Measurements from ENCODE around the gene PRKN.

Gene PRKN

GRCh38 chr6:162014069-162014811 is 713.3 kb downstream of the PRKN start:
- no peak for DNase-seq

GRCh38 chr6:162005372-162005771 is 722.2 kb downstream of the PRKN start:
- DNase-seq = no peak

- DNase-seq = no peak
These were observed 730.8 kb downstream of the PRKN start for GRCh38 chr6:161996783-161997182.

- DNase-seq = no peak
These were observed 741.6 kb downstream of the PRKN start for GRCh38 chr6:161985876-161986423.

- no peak for DNase-seq
These were observed 742.9 kb downstream of the PRKN start for GRCh38 chr6:161984713-161985112.

GRCh38 chr6:161976553-161976952 is 751.0 kb downstream of the PRKN start:
- no peak for DNase-seq

- no peak for DNase-seq
These were observed 754.5 kb downstream of the PRKN start for GRCh38 chr6:161973064-161973463.

- DNase-seq = no peak
These were observed 756.5 kb downstream of the PRKN start for GRCh38 chr6:161971043-161971442.

GRCh38 chr6:161963634-161964234 is 763.8 kb downstream of the PRKN start:
- no peak for DNase-seq

- DNase-seq = no peak
These were observed 764.4 kb downstream of the PRKN start for GRCh38 chr6:161963181-161963580.

GRCh38 chr6:161961796-161962195 is 765.8 kb downstream of the PRKN start:
- no peak for DNase-seq

- no peak for DNase-seq
These were observed 766.5 kb downstream of the PRKN start for GRCh38 chr6:161961046-161961445.

GRCh38 chr6:161959072-161959471 is 768.5 kb downstream of the PRKN start:
- DNase-seq = no peak

- DNase-seq = no peak
These were observed 771.5 kb downstream of the PRKN start for GRCh38 chr6:161956082-161956481.

GRCh38 chr6:161954699-161955276 is 772.8 kb downstream of the PRKN start:
- no peak for DNase-seq

- no peak for DNase-seq
These were observed 773.5 kb downstream of the PRKN start for GRCh38 chr6:161954077-161954476.

- DNase-seq = no peak
These were observed 776.4 kb downstream of the PRKN start for GRCh38 chr6:161951126-161951525.

- DNase-seq = no peak
These were observed 778.0 kb downstream of the PRKN start for GRCh38 chr6:161949531-161949930.

GRCh38 chr6:161948462-161948861 is 779.1 kb downstream of the PRKN start:
- no peak for DNase-seq

- DNase-seq = no peak
These were observed 780.2 kb downstream of the PRKN start for GRCh38 chr6:161947371-161947770.

- no peak for DNase-seq
These were observed 781.1 kb downstream of the PRKN start for GRCh38 chr6:161946461-161946860.

GRCh38 chr6:161943561-161943960 is 784.0 kb downstream of the PRKN start:
- DNase-seq = no peak

- DNase-seq = no peak
These were observed 786.0 kb downstream of the PRKN start for GRCh38 chr6:161941565-161941964.

GRCh38 chr6:161940519-161940918 is 787.0 kb downstream of the PRKN start:
- no peak for DNase-seq
